ENCODE data around the gene DCDC2.
"Not testable (repeated sequence)": the region's sequence is repeated elsewhere in the genome, so short reads cannot be mapped to it uniquely, and the experiment has no call there.

The DCDC2 gene

DNA sequence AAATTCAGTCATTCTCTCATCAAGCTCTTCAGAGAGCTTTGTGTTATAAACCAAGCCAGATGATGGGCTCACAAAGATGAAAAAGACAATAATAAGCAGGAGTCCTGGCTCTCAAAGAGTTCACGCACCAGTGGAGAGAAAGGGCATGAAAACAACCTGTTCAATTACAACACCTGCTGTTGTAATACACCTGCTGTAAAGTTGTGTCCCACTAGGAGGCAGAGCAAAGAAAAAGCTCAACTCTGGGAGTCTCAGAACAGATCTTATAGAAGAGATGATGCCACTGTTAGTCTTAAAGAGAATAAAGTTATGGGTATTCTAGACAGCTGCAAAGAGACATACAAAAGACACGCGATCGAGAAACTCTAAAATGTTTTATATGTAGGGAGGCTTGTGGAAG lies 100.6 kb downstream of the DCDC2 start:
- no peak for DNase-seq (ENCODE audit: low spot score)

DNA sequence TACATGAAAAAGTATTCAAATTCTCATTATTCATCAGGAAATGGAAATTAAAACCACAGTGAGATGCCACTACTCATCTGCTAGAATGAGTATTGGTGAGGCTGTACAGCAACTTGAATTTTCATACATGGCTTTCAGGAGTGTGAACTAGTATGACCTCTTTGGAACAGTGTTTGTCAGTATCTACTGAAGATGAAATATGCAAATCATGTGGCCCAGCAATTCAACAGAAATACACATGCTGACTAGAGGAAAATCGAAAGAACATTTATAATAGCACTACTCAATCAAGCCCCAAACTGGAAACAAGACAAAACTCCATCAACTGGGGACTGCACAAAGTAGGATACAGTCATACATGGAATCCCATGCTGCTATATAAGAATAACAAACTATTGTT lies 102.2 kb downstream of the DCDC2 start:
- DNase-seq (ENCODE audit: low spot score), result no peak

GRCh38 chr6:24253360-24253759 lies 104.5 kb downstream of the DCDC2 start:
- no peak for DNase-seq (ENCODE audit: low spot score)

DNA sequence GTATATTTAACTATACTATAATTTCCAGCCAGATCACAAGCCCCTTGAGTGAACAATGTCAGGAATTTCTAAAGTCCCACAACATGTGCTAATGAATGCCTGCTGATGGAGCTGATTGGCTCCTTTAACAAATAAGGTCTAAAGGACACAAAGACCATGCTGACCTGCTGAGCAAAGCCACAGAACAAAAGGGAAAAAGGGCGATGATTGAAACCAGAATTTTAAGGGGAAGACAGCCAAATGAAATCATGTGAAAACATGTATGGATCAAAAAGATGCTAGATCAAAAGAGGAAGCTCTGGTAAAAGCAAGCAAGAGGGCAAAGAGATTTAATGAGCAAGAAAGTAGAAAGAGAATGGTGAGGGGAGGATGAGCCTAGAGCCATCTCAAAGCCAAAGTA lies 105.6 kb downstream of the DCDC2 start:
- no peak for DNase-seq (ENCODE audit: low spot score)

- no peak for DNase-seq (ENCODE audit: low spot score)
Measured at GRCh38 chr6:24251339-24251738, 106.5 kb downstream of the DCDC2 start.

DNA sequence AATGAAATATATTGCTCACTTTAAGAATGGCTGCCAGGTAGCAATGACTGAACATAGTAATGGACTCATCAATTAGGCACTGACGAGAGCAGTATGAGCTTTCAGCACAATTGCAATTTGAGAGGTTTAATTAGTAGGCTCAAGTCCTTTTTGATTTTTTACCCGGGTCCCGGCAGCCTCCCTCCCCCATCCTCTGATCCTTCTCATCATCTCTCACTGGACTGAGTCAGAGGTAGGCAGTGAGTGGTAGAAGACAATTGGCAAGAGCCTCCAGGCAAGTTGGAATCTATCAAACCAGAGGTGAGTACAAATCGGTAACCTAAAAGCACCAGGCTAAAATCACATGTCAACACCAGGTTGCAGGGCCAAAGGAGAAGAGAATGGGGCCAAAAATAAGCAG lies 107.9 kb downstream of the DCDC2 start:
- no peak for DNase-seq (ENCODE audit: low spot score)

- no peak for DNase-seq (ENCODE audit: low spot score)
Measured at GRCh38 chr6:24245275-24245674, 112.6 kb downstream of the DCDC2 start.

GRCh38 chr6:24242924-24243323 lies 114.9 kb downstream of the DCDC2 start:
- DNase-seq (ENCODE audit: low spot score), result no peak

GRCh38 chr6:24241779-24242178 lies 116.1 kb downstream of the DCDC2 start:
- not testable (repeated sequence) for DNase-seq (ENCODE audit: low spot score)

GRCh38 chr6:24240943-24241342 lies 116.9 kb downstream of the DCDC2 start:
- DNase-seq (ENCODE audit: low spot score), result no peak

DNA sequence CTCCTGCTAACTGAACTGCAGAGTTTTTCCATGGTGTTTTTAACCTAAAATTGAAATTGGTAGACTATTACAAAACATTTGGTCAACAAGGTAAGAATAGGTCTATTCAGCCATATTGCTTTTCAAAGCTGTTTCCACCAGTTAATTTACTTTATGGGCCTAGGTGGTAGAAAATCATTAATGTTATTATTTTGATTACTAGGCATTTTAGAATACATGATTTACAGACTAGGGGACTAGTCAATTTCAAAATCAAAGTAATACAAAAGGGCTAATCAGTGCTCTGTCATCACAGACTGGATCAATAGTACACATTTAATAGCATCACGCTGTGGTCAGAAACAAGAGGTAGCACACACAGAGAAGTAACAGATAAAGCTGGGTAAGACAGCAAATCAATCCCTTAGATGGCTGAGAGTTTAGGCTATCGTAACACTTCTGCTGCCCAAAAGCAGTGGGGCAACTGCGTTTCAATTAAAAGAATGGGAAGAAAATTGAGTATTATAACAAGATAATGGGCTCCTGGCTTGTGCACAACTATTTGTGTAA lies 117.4 kb downstream of the DCDC2 start:
- no peak for DNase-seq (ENCODE audit: low spot score)

DNA sequence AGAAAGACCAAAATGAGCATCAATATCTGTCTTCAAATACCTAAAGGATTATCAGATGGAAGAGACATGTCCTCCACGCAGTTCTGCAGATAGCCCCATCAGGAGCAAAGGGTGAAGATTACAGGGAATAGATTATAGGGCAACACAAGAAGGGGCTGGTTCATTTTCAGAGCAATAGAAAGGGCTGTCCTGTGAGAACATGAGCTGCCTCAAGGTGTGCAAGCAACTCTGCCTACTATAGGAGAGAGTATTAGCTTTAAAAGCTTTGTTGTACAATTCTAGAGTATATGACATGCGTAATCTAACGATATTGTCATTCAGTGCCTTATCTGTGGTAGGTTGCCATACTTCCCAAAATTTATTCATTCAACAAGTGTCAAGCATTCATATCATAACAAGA lies 119.2 kb downstream of the DCDC2 start:
- no peak for DNase-seq (ENCODE audit: low spot score)

- not testable (repeated sequence) for DNase-seq (ENCODE audit: low spot score)
Measured at GRCh38 chr6:24236779-24237178, 121.1 kb downstream of the DCDC2 start.

DNA sequence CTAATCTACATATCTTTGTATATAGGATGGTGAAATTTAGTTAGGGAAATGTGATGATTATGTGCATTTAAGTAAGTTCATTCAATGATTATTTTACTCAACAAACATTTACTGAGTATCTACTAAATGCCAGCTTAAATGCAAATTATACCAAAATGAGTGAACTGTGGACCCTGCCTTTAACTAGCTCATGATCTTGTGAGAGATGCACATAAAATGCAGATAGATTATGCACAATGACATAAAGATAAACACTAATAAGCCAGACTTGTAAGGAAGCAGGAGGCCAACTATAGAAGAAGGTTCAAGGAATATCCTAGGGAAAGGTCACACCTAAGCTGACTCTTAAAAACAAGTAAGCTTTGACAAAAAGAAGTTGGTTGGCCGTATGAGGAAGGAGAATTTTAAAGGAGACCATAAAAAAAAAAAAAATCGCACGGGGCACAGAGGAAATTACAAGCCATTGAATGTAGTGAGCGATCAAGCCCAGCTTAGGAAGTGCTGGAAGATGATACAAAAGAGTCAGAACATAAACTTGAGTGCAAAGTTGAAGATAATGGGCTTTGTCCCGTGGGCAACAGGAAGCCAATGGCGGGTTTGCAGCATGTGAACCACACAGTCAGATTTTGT lies 123.9 kb downstream of the DCDC2 start:
- no peak for DNase-seq (ENCODE audit: low spot score)

DNA sequence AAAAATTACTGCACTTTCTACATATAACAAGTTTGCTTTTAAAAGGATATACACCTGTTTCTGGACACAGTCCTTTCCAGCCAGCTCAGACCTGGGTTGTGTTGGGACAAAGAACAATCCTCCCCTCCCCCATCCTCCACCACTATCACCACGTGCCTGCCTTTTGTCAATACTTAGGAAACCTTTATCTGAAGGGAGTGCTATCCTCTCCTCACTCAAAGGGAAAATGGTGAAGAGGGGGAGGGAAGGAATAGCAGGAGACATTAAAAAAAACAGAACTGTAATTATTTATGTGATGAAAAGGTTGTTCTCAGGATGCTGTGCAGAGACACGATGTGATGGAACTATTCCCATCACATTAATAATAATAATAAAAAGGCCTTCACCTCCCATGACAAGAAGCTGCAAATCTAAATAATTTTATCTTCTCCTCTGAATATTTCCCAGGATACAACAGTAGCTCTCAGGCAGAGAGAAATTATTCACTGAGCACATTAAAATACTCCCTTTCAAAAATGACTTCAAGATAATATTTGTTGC lies 126.4 kb downstream of the DCDC2 start:
- no peak for DNase-seq (ENCODE audit: low spot score)

DNA sequence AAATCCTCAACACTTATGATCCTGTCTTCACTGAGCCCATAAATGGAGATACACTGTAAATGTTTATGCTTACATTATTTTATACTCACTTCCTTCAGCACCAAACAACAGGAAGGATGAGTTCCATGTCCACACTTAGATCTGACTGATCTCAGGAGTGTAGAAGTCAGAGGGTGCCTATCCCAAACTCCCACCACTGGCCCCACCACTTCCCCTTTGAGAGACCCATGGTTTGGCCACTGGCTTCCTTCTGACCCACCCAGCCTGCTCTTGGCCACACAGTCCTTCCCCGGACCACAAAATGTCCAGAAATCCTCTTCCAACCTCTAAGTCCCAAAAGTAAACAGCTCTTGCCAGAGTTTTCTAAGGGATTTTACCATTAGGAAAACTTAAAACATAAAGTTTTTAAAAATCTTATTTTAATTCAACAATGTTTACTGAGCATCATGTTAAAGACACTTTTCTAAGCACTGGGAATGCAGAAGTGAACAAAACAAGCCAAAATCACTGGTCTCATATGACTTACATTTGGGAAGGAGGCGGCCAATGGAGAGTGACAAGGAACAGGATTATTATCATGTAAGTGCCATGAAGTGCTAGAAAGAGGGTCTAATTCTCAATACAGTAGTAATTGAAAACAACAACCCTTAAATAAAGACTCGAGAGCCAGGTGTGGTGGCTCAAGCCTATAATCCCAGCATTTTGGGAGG lies 128.0 kb downstream of the DCDC2 start:
- no peak for DNase-seq (ENCODE audit: low spot score)

DNA sequence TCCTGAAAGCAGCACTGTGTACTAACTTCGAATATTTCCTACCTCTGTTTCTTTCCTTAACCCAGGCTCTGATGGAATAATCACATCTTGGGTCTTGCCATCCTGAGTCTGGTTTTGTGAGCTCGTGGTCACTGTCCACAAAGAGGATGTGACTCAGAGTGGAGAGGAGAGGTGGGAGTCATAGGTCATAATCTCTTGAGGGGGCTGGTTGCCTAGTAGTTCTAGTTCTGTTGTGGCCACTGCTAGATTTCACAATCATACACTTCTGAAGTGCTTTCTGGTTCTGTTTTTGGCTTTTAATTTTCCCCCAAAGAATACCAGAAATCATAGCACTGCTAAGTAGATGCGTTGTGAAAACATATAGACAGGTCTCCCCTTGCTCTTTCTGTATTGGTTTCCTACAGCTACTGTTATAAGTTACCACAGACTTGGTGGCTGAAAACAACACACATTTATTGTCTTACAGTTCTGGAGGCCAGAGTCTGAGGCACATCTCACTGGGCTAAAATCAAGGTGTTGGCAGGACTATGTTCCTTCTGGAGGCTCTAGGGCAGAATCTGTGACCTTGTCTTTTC lies 129.1 kb downstream of the DCDC2 start:
- DNase-seq (ENCODE audit: low spot score), result no peak

DNA sequence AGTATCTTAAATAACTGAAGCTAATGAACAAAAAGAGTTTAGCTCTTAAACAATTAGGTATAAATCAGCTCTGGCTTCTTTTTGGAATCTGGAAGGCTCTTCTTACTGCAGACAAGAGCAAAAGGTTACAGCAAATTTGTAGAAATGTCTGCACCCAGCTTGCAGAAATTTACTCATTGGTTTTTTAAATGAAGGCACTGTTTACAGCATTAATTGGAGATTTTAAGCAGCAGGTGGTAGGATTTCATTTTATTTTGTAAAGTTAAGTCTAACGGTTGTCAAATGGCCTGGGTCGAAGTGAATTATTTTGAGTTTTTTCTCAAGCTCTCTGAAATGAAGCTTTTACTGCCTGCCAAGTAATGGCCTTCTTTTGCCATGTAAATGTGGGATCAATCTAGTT lies 129.7 kb downstream of the DCDC2 start:
- no peak for DNase-seq (ENCODE audit: low spot score)

DNA sequence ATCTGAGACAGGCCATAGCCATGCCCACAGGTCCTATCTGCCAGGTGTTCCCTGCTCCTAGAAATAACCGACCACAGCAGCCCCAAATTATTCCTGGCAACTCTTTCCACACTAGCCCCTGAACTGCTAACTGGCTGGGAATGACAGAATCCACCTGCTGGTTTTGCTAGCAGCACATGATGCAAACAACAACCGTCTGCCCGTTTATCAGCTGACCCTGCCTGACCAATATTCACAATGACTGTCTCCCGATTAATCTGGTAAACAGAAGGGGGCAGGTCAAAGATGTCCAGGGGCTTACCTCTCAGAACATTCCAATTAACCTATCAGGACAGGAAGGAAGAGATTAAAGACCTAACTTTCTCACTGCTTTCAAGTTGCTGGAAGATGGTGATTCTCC lies 130.3 kb downstream of the DCDC2 start:
- DNase-seq (ENCODE audit: low spot score), result no peak

DNA sequence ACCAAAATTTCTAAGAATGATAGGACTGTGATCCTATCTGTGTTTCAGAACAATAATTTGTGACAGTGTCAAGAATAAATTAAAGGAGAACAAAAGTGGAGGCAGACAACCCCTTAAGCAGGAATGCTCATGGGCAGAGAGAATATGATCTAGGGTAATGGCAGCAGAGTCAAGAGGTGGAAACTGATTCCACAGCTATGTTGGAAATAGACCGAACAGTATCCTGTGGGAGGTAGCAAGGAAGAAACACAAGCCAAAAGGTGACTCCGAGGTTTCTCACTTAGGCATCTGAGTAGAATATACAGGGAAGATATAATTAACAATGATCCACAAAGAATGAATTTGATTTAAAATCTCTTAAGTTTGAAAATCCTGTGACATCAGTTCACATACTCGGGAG lies 131.3 kb downstream of the DCDC2 start:
- DNase-seq (ENCODE audit: low spot score), result no peak

DNA sequence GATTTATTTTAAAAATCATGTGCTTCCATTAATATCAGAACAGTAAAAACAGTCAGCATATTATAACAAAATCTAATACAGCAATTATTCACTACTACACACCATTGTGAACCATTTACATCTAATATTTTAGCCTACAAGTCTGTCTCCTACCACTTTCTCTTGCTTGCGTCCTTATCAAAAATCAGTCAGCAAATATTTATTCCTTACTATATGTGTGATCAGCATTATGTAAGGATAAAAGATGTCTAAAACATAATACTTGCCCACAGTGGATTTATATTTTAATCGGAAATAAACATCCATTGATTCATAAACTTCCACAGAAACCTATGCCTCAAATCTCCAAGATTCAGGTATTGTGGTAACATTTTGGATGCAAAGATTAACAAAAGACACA lies 132.0 kb downstream of the DCDC2 start:
- DNase-seq (ENCODE audit: low spot score), result no peak

DNA sequence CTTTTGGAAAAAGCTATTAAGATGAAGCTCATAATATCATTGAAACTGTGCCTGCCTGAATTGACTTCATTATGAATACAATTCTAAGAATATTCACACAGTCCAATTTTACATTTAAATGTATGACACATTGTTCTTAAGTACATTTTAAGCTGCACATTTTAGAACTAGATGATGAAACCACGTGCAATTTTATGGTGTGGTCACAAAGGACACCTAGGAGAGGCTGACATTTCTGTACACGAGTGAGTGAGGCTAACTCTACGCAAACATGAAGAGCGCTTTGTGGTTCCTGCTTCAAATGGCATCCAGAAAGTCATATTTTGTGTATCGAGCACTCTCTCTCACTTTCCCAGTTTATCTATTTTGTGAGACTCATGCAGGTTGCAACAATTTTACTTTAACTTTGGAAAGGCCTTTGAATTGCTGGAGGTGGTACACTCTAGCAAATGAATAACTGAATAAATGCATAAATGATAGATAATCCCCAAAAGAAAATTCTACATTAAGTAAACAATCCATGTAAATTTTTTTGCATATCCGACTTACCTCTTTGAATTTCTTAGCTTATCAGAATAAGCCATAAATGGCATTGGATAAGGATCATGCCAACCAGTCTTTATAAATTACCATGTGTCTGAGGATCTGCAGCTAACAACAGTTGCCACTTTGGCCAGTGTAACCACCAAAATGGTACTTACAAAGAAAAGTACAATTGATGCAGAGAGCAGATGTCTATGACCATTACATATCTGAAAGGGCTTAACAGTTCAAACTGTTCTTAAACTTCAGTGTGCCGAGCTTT lies 134.5 kb downstream of the DCDC2 start:
- no peak for DNase-seq (ENCODE audit: low spot score)
